ENCODE measurements around the gene TRPM5. TPM values are rescaled to one million over a fixed set of nuclear protein-coding genes. Genes with fewer than 3 reads are reported as not detected.

TRPM5 gene
- total and polyA plus RNA-seq, 2 of the 8 experiments (the other 6 are each of a cell fraction or from before 2014, with no cell fraction given): 0.02 TPM; not detected in 1

DNA sequence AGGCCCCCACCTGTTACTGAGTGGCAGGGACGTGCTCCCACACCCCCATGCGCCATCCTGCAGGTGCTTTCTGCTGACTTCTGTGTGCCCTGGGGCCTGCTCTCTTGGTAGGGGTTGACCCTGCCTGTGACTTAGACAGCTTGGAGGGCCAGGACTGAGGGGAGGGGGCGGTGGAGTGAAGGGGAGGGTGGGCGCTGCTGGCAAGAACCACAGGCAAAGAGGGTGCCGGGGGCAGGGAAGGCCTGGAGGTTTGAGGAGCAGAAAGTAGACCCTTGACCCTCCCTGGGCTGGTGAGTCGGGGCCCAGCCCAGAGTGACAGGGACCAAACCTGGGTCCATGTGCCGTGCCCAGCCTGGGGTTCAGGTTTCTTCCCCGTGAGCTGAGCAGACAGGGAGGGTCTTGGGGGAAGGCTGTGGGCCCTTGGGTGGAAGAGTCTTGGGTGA lies 18.2 kb upstream of the TRPM5 start:
- Histone ChIP-seq H2BK12ac (ENCODE audit: low read depth, low read length) (no peak overlapping the region; the same call in 1 of the 2 replicates), H3K14ac (ENCODE audit: insufficient read length) (no peak overlapping the region), H3K23ac (ENCODE audit: insufficient read length) (no peak overlapping the region), H3K27ac (ENCODE audit: low read depth, low read length) (no peak overlapping the region), H3K23me2 (ENCODE audit: low read depth, low read length) (no peaks in the 10 kb centered on the region), H4K20me1 (replicated peaks in 1 of 2; ENCODE audit: control insufficient read depth in 1 of 2, insufficient read depth in 2 of 2, low read length in 2 of 2) (no peaks in the 10 kb centered on the region), H4K91ac (replicated peaks; ENCODE audit: insufficient read length, low read length) (no peak overlapping the region), H4K5ac (ENCODE audit: insufficient read length, low read depth, low read length) (no peak overlapping the region), H3K36me3 (ENCODE audit: control insufficient read depth in 2 of 4, insufficient read depth in 4 of 4, low read length in 3 of 4) (no peaks in the 10 kb centered on the region), H3K4me2 (ENCODE audit: insufficient read depth in 1 of 2, low read depth in 2 of 2, low read length in 2 of 2) (no peak overlapping the region), H2AK5ac (ENCODE audit: low read depth, low read length) (no peak overlapping the region), H3K4me1 (replicated peaks in 1 of 4; ENCODE audit: control insufficient read depth in 3 of 4, insufficient read depth in 4 of 4, low read length in 3 of 4) (no peaks in the 10 kb centered on the region), H2BK120ac (replicated peaks; ENCODE audit: low read depth, low read length) (no peak overlapping the region), H2BK15ac (ENCODE audit: low read length) (no peak overlapping the region), H2BK5ac (ENCODE audit: low read depth, low read length) (no peak overlapping the region), H3K9me3 (ENCODE audit: insufficient read depth in 2 of 2, low read depth in 1 of 2, low read length in 1 of 2) (no peaks in the 10 kb centered on the region), H4K8ac (ENCODE audit: extremely low read depth, insufficient read depth, low read length) (no peak overlapping the region), H3K79me1 (ENCODE audit: low read depth, low read length) (no peaks in the 10 kb centered on the region), H3K79me2 (ENCODE audit: control insufficient read depth in 1 of 2, insufficient read depth in 2 of 2, low read length in 2 of 2) (no peaks in the 10 kb centered on the region), H3K9ac (replicated peaks in 1 of 4; ENCODE audit: extremely low read depth in 1 of 4, low read depth in 3 of 4, low read length in 3 of 4) (no peak overlapping the region), H3K27me3 (replicated peaks in 1 of 4; ENCODE audit: control insufficient read depth in 3 of 4, extremely low read depth in 1 of 4, insufficient read depth in 3 of 4, low read length in 3 of 4) (peaks cover 0 to 30% (median 11%) of the 10 kb centered on the region in 4 experiments; a peak in 6 of 7 replicates), H2BK20ac (ENCODE audit: low read length) (no peak overlapping the region), H2AFZ (ENCODE audit: low read length) (no peak overlapping the region), H3K18ac (ENCODE audit: extremely low read depth, low read length) (no peak overlapping the region), H3K4ac (replicated peaks; ENCODE audit: insufficient read length, low read depth, low read length) (no peak overlapping the region), H3K4me3 (ENCODE audit: extremely low read depth in 1 of 4, insufficient read depth in 2 of 4, low read depth in 3 of 4, low read length in 4 of 4) (no peak overlapping the region), H3K56ac (replicated peaks; ENCODE audit: insufficient read length, low read depth, low read length) (no peak overlapping the region)
- POLR2A ChIA-PET (ENCODE audit: partially characterized antibody): no interaction called here
- no peak for DNase-seq (ENCODE audit: low read depth in 1 of 2, low spot score in 2 of 2)
- TF ChIP-seq, protein P1, sequence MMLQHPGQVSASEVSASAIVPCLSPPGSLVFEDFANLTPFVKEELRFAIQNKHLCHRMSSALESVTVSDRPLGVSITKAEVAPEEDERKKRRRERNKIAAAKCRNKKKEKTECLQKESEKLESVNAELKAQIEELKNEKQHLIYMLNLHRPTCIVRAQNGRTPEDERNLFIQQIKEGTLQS (IDR thresholded peaks at IDR 0.05; ENCODE audit: insufficient read depth, low read depth, low read length): no peak
- TF ChIP-seq NRF1 (IDR thresholded peaks at IDR 0.05; ENCODE audit: low read depth, low read length): no peak
- no peak for TF ChIP-seq BCL11A (IDR thresholded peaks at IDR 0.05; ENCODE audit: low read depth in 2 of 2, low read length in 2 of 2)
- TF ChIP-seq TCF12 (IDR thresholded peaks at IDR 0.05; ENCODE audit: low read depth, low read length): no peak
- TF ChIP-seq, protein P2, sequence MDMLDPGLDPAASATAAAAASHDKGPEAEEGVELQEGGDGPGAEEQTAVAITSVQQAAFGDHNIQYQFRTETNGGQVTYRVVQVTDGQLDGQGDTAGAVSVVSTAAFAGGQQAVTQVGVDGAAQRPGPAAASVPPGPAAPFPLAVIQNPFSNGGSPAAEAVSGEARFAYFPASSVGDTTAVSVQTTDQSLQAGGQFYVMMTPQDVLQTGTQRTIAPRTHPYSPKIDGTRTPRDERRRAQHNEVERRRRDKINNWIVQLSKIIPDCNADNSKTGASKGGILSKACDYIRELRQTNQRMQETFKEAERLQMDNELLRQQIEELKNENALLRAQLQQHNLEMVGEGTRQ (IDR thresholded peaks at IDR 0.05; ENCODE audit: low read length): no peak
- no peak for TF ChIP-seq YY1 (IDR thresholded peaks at IDR 0.05; ENCODE audit: low read depth, low read length)
- TF ChIP-seq RNF2 (IDR thresholded peaks at IDR 0.05; ENCODE audit: borderline replicate concordance, low read depth, low read length, missing control alignments, poor library complexity, severe bottlenecking): no peak
- no peak for TF ChIP-seq SAP30 (IDR thresholded peaks at IDR 0.05; ENCODE audit: insufficient read depth, insufficient replicate concordance, low read length)
- no peak for TF ChIP-seq RBBP5 (IDR thresholded peaks at IDR 0.05; ENCODE audit: borderline replicate concordance, low read depth, low read length)
- WGBS, 2 experiments (ENCODE audit: extremely low coverage in 1 of 2, insufficient coverage in 1 of 2, insufficient read length in 1 of 2, insufficient replicate concordance in 2 of 2, low coverage in 1 of 2, low lambda C conversion rate in 2 of 2, missing lambda C conversion rate in 1 of 2): 92% methylated on average over 4 of the region's 8 CpGs; no CpG with 5 or more reads in 1 of the 2 experiments
- CTCF ChIA-PET (ENCODE audit: partially characterized antibody): interaction anchor here (1.0 to 1.3 kb wide), 2 partner anchors 69 to 71 kb away, joined by 4 read pairs; no protein-coding TSS in a partner anchor
- no peak for FAIRE-seq

All from H1 (cell line).